Muscle layer of duodenum (tissue), 2 donors: ENCODE measurements around the gene LBR.

Source experiments
- H3K27ac ChIP-seq: one replicate; pipeline ENCODE4 v1.7.0; 2013; ENCODE audit warnings: mild to moderate bottlenecking, low read length
- H3K27me3 ChIP-seq: one replicate; pipeline ENCODE4 v1.7.0; 2013; ENCODE audit warnings: low read depth, mild to moderate bottlenecking, control low read depth, low read length
- H3K36me3 ChIP-seq, 2 donors: one replicate each; pipeline ENCODE4 v1.7.0; 2013; ENCODE audit warnings: low read length in 2 of 2, control low read depth in 1 of 2, mild to moderate bottlenecking in 1 of 2; ENCODE audit not compliant: insufficient read depth in 2 of 2, control insufficient read depth in 1 of 2
- H3K4me1 ChIP-seq, 2 donors: one replicate each; pipeline ENCODE4 v1.7.0; 2013; ENCODE audit warnings: low read length in 2 of 2, mild to moderate bottlenecking in 2 of 2, control low read depth in 1 of 2, moderate library complexity in 1 of 2; ENCODE audit not compliant: insufficient read depth in 2 of 2, control insufficient read depth in 1 of 2
- H3K4me3 ChIP-seq, 2 donors: one replicate each; pipeline ENCODE4 v1.7.0; 2013; ENCODE audit warnings: low read length in 2 of 2, low read depth in 1 of 2, mild to moderate bottlenecking in 1 of 2
- H3K9me3 ChIP-seq, 2 donors: one replicate each; pipeline ENCODE4 v1.7.0; 2013; ENCODE audit warnings: low read length in 2 of 2, control low read depth in 1 of 2, mild to moderate bottlenecking in 1 of 2; ENCODE audit not compliant: control insufficient read depth in 1 of 2
- donor health status: healthy.

The LBR gene

DNA sequence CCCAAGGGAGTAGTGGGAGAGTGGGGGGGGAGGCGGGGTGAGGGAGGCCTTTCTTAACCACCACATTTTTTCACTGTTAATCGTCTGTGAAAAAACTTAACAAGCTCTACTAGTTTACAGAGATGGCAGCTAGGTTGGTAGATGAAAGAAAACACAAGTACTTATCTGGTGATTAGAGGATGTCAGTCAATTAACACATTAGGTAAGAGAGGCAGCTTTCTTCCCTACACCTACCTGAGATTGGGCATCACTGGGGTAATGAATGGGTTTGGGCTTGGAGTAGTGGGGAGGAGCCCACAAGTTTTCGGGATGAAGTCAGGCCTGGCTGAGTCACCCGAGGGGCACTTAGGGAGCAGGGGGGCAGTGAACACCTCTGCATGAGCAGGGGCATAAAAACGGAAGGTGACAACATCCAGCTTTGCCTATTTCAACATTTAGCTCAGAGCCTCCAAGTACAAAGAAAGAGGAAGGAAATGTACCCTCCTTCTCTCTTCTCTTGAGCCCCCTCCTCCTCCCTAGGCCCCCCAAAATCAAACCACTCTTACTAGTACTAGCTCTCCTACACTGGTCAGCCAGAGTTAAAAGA lies 2.5 kb downstream of the LBR start:
- Histone ChIP-seq H3K9me3 (no peaks in the 10 kb centered on the region), H3K4me3 (peak overlapping the region; percentile 83 to 85), H3K27ac (peak overlapping the region; percentile 57), H3K36me3 (peaks cover 0 to 2% of the 10 kb centered on the region in 2 donors), H3K27me3 (no peaks in the 10 kb centered on the region), H3K4me1 (peaks cover 6 to 38% of the 10 kb centered on the region in 2 donors)

DNA sequence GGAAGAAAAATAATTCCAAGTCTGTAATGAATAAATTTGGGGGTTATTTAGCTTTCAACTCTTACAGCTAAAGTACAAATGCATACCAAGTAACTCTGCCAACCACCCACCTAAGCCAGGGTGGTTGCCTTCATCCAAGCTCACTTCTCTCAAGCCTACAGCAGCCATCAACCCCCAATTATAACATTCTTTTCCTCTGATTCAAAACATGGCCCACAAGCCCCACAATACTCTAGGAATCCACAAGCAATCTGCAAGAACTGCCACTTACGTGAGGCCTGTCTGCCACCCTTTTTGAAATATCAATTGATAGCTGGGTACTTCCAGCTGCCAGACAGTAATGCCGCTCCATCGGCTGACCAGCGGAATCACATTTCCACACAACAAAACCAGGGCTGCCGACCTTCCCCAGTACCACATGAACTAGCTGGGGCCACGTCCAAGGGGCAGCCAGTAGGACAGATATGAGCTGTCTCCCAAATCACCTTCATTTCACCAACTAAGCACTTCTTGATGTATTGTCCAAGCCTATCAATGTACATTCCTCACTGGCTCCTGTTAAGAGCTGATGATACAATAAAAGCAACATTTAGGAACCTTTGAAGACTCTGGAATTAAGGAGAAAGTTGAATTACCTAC lies 3.2 kb downstream of the LBR start:
- Histone ChIP-seq H3K4me3 (peak overlapping the region; percentile 83 to 85), H3K36me3 (peaks cover 2 to 6% of the 10 kb centered on the region in 2 donors), H3K9me3 (no peaks in the 10 kb centered on the region), H3K4me1 (peaks cover 6 to 38% of the 10 kb centered on the region in 2 donors), H3K27ac (peak overlapping the region; percentile 57), H3K27me3 (no peaks in the 10 kb centered on the region)

DNA sequence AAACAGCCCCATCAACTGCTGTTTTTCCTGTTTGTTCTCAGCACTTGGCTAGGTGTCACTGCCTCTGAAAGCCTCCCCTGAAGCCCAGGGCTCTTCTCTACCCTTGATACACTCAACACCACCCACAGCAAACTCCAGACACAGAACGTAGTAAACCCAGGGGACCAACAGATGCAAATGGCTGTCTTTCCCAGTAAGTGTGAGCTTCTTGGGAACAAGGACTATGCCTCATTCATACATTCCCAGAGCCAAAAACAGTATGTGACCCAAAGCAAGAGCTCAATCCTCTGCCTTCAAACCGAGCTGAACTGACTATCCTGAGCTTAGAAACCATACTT lies 4.4 kb downstream of the LBR start:
- H3K4me1 ChIP-seq, result peaks cover 6 to 38% of the 10 kb centered on the region in 2 donors
- H3K27me3 ChIP-seq, result no peaks in the 10 kb centered on the region
- peak overlapping the region in 1 of 2 donors; percentile 4 for H3K4me3 ChIP-seq
- no peaks in the 10 kb centered on the region for H3K9me3 ChIP-seq
- peaks cover 14 to 18% of the 10 kb centered on the region in 2 donors for H3K36me3 ChIP-seq
- H3K27ac ChIP-seq, result peak overlapping the region; percentile 17

DNA sequence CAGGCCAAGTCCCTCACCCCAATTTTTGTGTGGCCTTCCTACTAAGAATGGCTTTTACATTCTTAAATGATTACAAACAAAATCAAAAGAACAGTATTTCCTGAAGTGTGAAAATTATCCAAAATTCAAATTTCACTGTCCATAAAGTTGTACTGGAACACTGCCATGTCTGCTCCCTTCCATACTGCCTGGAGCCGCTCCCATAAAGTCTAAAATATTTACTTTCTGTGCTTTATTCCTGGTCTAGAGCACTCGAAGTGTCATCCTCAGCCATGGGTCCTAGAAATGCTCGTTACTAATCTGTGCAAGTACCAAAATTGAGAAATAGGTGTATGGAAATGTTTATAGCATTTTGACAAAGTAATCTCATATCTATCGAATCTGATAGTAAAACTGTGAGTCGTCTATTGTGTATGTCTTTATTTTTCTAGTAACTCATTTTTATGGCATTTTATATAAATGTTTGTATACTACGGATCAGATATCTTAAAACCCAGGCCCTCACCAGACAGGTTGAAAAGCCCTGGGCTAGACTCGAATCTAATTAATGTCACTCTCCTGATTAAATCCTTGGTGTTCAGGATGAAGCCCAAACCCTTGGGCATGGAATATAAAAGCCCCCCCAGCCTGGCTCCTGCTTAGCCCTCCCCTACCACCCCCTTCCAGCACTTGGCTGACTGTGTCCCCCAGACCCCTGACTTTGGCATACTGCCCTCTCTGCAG lies 4.9 kb downstream of the LBR start:
- peaks cover 6 to 38% of the 10 kb centered on the region in 2 donors for H3K4me1 ChIP-seq
- no peaks in the 10 kb centered on the region for H3K27me3 ChIP-seq
- peak overlapping the region in 1 of 2 donors; percentile 4 for H3K4me3 ChIP-seq
- peaks cover 16 to 22% of the 10 kb centered on the region in 2 donors for H3K36me3 ChIP-seq
- no peaks in the 10 kb centered on the region for H3K9me3 ChIP-seq
- H3K27ac ChIP-seq, result peak overlapping the region; percentile 46

DNA sequence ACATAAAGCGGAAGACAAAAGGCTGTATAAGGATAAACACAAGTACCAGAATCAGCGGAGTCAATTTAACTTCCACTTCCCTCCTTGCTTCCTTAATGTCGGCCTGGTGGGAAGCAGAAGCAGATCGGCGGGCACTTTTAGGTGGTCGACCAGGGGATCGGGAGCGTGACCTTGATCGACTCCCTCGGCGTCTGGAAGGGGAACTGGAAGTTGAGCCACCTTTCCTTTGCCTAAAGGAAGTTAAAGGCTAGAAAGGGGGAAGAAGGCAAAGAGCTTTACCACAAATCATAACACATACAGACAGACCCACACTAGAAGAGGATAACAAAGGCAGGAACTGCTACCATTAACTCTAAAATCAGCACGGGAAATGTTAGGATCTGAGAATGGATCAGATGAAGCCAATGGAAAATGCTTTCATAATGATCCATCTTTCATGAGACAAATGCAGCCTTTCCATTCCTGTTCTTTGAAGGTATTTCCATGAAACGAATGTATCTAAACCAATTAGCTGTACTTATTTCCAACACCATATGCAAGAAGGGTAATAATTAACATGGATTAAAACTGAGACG lies 5.7 kb downstream of the LBR start:
- H3K27ac ChIP-seq, result peak overlapping the region; percentile 46
- H3K36me3 ChIP-seq, result peaks cover 24 to 28% of the 10 kb centered on the region in 2 donors
- H3K9me3 ChIP-seq, result no peaks in the 10 kb centered on the region
- H3K27me3 ChIP-seq, result no peaks in the 10 kb centered on the region
- peaks cover 6 to 38% of the 10 kb centered on the region in 2 donors for H3K4me1 ChIP-seq
- no peak overlapping the region for H3K4me3 ChIP-seq

DNA sequence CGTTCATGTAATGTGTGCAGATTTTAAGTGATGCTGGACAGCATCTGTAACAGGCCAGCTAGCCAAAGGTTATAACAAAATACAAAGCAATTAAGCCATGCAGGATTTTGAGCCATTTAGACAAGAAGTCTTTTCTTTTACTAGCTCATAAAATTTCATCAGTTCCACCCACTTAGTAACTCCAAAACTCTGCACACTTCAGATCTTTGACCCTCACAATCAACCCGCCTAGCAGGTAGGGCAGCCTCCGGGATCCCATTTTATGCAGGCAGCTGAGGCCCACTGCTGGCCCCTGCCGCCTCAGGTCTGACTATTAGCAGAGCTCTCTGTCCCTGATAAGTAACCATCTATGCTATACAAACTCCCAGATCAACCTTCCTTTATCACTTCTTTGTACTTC lies 9.2 kb downstream of the LBR start:
- Histone ChIP-seq H3K36me3 (peaks cover 41 to 52% of the 10 kb centered on the region in 2 donors), H3K27me3 (no peaks in the 10 kb centered on the region), H3K27ac (no peak overlapping the region), H3K9me3 (no peaks in the 10 kb centered on the region), H3K4me1 (peaks cover 0 to 25% of the 10 kb centered on the region in 2 donors), H3K4me3 (no peak overlapping the region)

DNA sequence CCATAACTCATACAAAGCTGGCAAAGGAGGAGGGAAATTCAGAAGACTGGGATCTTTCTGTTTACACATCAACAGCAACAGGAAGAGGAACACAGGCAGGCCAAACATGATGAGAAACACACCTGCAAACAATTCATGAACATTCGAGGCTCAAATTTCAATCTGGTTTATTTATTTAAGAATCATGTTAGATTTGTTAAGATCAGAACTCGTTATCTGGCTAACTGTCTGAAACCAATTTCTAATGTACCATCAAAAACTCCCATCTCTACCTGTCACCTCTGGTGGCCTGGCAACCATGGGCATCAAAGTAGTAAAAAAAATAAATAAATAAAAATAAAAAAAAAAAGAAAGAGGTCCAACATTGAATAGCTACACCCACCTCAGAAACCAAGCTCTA lies 9.8 kb downstream of the LBR start:
- peaks cover 0 to 19% of the 10 kb centered on the region in 2 donors for H3K4me1 ChIP-seq
- no peak overlapping the region for H3K27ac ChIP-seq
- H3K36me3 ChIP-seq, result peaks cover 41 to 53% of the 10 kb centered on the region in 2 donors
- no peak overlapping the region for H3K4me3 ChIP-seq
- H3K9me3 ChIP-seq, result no peaks in the 10 kb centered on the region
- no peaks in the 10 kb centered on the region for H3K27me3 ChIP-seq

DNA sequence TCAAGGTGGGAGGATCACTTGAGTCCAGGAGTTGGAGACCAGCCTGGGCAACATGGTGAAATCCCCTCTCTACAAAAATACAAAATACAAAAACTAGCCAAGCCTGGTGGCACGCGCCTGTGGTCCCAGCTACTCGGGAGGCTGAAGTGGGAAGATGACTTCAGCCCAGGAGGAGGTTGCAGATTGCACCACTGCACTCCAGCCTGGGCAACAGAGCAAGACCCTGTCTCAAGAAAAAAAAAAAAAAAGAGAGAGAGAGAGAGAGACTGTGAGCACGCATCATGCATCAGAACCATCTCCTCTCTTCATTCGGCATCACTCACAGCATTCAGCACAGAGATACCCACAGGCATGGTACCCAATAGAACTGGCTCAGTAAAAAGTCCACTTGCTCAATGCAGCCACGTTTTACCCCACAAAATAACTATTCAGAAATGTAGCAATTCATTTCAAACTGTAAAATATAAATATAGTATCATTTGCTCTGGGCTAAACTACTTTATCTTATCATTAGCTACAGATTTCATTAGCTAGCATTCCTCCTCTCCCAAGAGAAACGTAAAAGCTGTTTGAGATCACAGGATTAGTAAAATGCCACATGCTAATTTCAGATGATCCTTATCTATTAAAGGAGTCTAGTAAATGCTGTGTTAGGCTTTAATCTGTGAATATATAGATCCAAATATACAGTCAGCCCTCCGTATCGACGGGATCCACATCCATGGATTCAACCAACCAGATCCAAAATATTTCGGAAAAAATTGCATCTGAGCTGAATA lies 11.7 kb downstream of the LBR start:
- Histone ChIP-seq H3K4me1 (peaks cover 0 to 11% of the 10 kb centered on the region in 2 donors), H3K4me3 (no peak overlapping the region), H3K9me3 (no peaks in the 10 kb centered on the region), H3K27me3 (no peaks in the 10 kb centered on the region), H3K27ac (no peak overlapping the region), H3K36me3 (peaks cover 54 to 62% of the 10 kb centered on the region in 2 donors)

DNA sequence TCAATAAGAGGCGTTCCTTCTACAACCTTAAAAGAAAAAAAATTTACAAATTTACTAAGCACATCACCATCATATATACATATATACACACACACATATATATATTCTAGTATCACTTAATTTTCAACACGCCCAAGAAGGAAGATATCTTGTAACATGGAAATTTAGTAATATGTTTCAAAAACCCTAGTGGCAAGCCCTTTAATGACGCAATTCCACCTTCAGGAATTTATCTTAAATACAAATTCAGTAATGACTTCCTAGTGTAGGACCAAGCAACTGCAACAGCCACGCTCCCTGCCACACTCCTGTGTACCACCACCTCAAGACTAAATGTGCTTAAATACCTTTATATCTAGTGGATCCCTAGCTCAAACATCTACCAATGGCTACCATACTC lies 12.5 kb downstream of the LBR start:
- Histone ChIP-seq H3K4me1 (peaks cover 0 to 13% of the 10 kb centered on the region in 2 donors), H3K9me3 (no peaks in the 10 kb centered on the region), H3K27ac (no peak overlapping the region), H3K27me3 (no peaks in the 10 kb centered on the region), H3K36me3 (peaks cover 58 to 68% of the 10 kb centered on the region in 2 donors), H3K4me3 (no peak overlapping the region)

DNA sequence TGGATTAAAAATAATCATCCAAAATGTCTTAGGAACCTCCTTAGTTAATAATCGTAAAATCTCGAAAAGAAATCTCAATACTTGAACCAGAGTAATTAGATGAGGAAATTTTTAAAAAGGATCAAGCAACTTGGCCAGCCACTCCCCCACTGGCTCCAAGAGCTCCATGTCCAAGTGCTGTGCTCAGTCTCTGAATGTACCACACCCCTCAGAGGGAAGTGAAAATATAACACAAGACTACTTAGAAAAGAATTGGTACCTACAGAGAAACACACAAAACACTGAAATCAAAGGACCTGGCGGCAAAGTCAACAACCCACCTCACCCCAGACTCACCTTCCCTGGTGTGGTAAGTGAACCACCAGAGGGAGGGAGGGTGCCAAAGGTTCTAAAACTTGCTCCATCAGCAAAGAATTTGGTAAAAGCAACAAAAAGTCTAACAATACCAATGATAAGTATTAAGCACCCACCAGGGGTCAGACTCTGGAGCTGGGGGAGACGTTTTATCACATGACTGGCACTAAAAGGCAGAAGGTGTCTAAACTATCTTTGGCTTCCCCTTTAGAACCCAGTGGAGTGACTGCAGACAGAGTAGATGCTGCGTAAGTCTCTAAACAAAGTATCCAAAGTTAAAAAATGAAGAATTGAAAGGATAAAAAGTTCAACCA lies 14.0 kb downstream of the LBR start:
- Histone ChIP-seq H3K36me3 (peaks cover 57 to 61% of the 10 kb centered on the region in 2 donors), H3K4me1 (peaks cover 0 to 17% of the 10 kb centered on the region in 2 donors), H3K4me3 (no peak overlapping the region), H3K9me3 (no peaks in the 10 kb centered on the region), H3K27ac (no peak overlapping the region), H3K27me3 (no peaks in the 10 kb centered on the region)
